B cell (primary cell): ENCODE measurements around the gene ATP8A1. TPM values are rescaled to one million over a fixed set of nuclear protein-coding genes. Genes with fewer than 3 reads are reported as not detected.

ENCODE experiments used
- ATAC-seq: fragments of 200-7000 bp; cut with Tn5 transposase; one replicate; pipeline ENCODE4 v1.10.0; 2021; ENCODE audit warnings: low read depth, mild to moderate bottlenecking, moderate number of reproducible peaks, moderate library complexity
- CTCF ChIA-PET: fragments of 350-600 bp; sonication (Branson Sonifier 250); formaldehyde crosslinking; loops from one replicate; lab custom pipeline; 2021; ENCODE audit warnings: antibody characterized with exemption, inconsistent platforms; lab: Charles Lee
- POLR2A ChIA-PET: fragments of 350-600 bp; sonication (Branson Sonifier 250); formaldehyde crosslinking; loops from one replicate; lab custom pipeline; 2021; ENCODE audit warnings: antibody characterized with exemption; lab: Charles Lee
- DNase-seq: peaks from one replicate; pipeline ENCODE4 v3.0.0; 2013
- H2AFZ ChIP-seq: 2 replicates; pipeline ENCODE4 v1.6.1; 2012; ENCODE audit warnings: mild to moderate bottlenecking, low read depth, low read length; ENCODE audit not compliant: insufficient read depth, poor library complexity, severe bottlenecking
- H3K27ac ChIP-seq, 2 donors: 1 replicate in 1 of 2; 2 replicates in 1 of 2; pipeline ENCODE4 v1.5.1; 2012 to 2013; ENCODE audit warnings: low read length in 2 of 2, mild to moderate bottlenecking in 2 of 2, moderate library complexity in 1 of 2
- H3K27me3 ChIP-seq, 4 experiments: fragments of 200-600 bp in 1 of 4; sonication (generic) in 1 of 4; replicated peaks in 1 of 4; 1 replicate in 2 of 4; 2 replicates in 2 of 4; pipeline versions ENCODE4 v1.6.1 to v1.7.0; 2013 to 2016; ENCODE audit warnings: low read length in 3 of 4, mild to moderate bottlenecking in 2 of 4, mixed read lengths in 1 of 4, moderate library complexity in 1 of 4; ENCODE audit not compliant: insufficient read depth in 4 of 4, control insufficient read depth in 3 of 4; ENCODE audit errors: control extremely low read depth in 1 of 4
- H3K36me3 ChIP-seq, 2 experiments: replicated peaks in 1 of 2; 1 replicate in 1 of 2; 2 replicates in 1 of 2; pipeline versions ENCODE4 v1.6.1 to v1.7.1; 2013; ENCODE audit warnings: low read length in 1 of 2; ENCODE audit not compliant: insufficient read depth in 2 of 2, control insufficient read depth in 1 of 2; ENCODE audit errors: control extremely low read depth in 1 of 2, extremely low read depth in 1 of 2
- H3K4me1 ChIP-seq, 2 donors: fragments of 200-600 bp in 1 of 2; sonication (generic) in 1 of 2; 1 replicate in 1 of 2; 2 replicates in 1 of 2; pipeline versions ENCODE4 v1.5.1 to v1.6.1; 2013 to 2017; ENCODE audit warnings: low read length in 2 of 2; ENCODE audit not compliant: control insufficient read depth in 2 of 2, insufficient read depth in 2 of 2
- H3K4me2 ChIP-seq: replicated peaks from 2 replicates; pipeline ENCODE3; 2012; ENCODE audit warnings: mild to moderate bottlenecking, low read depth, low read length; ENCODE audit not compliant: poor library complexity, severe bottlenecking
- H3K4me3 ChIP-seq, 5 experiments: fragments of 200-600 bp in 1 of 5; sonication (generic) in 1 of 5; 1 replicate in 3 of 5; 2 replicates in 2 of 5; pipeline versions ENCODE4 v1.5.1 to v1.7.0; 2011 to 2016; ENCODE audit warnings: low read length in 4 of 5, mild to moderate bottlenecking in 4 of 5, low read depth in 2 of 5, control low read depth in 1 of 5, moderate library complexity in 1 of 5; ENCODE audit not compliant: insufficient read depth in 1 of 5; ENCODE audit errors: control extremely low read depth in 1 of 5, extremely low read depth in 1 of 5
- H3K79me2 ChIP-seq: fragments of 200-600 bp; sonication (generic); one replicate; pipeline ENCODE4 v1.6.0; 2016; ENCODE audit warnings: low read length; ENCODE audit not compliant: control insufficient read depth, insufficient read depth
- H3K9ac ChIP-seq: fragments of 200-600 bp; sonication (generic); 2 replicates; pipeline ENCODE4 v1.6.1; 2017; ENCODE audit warnings: mild to moderate bottlenecking, low read length, moderate library complexity
- H3K9me3 ChIP-seq, 3 donors: one replicate each; pipeline versions ENCODE4 v1.6.1 to v1.7.1; 2013; ENCODE audit warnings: low read length in 2 of 3; ENCODE audit not compliant: control insufficient read depth in 2 of 3, insufficient read depth in 1 of 3; ENCODE audit errors: control extremely low read depth in 1 of 3
- H4K20me1 ChIP-seq: 2 replicates; pipeline ENCODE4 v1.6.0; 2012; ENCODE audit warnings: mild to moderate bottlenecking, low read length; ENCODE audit not compliant: insufficient read depth, control insufficient read depth, poor library complexity, severe bottlenecking
- H3K27ac Mint-ChIP-seq: one replicate; pipeline ENCODE4 v1.8.0; 2021; ENCODE audit warnings: mixed read lengths
- H3K27me3 Mint-ChIP-seq: one replicate; pipeline ENCODE4 v1.8.0; 2021; ENCODE audit warnings: mixed read lengths
- H3K4me1 Mint-ChIP-seq: one replicate; pipeline ENCODE4 v1.8.0; 2021; ENCODE audit warnings: mixed read lengths
- H3K4me3 Mint-ChIP-seq: one replicate; pipeline ENCODE4 v1.8.0; 2021; ENCODE audit warnings: mixed read lengths
- H3K9me3 Mint-ChIP-seq: one replicate; pipeline ENCODE4 v1.8.0; 2022; ENCODE audit warnings: mixed read lengths; ENCODE audit not compliant: insufficient read depth
- CTCF ChIP-seq: fragments of 200-600 bp; IDR thresholded peaks from one replicate; pipeline ENCODE4 v1.8.0; 2022; ENCODE audit warnings: antibody characterized with exemption, mild to moderate bottlenecking
- EZH2 ChIP-seq: IDR thresholded peaks from 2 replicates; pipeline ENCODE4 v1.6.1; 2012; ENCODE audit warnings: borderline replicate concordance, low read depth, mild to moderate bottlenecking, moderate library complexity, low read length; ENCODE audit not compliant: insufficient read depth, poor library complexity, severe bottlenecking
- WGBS: methylation state at CpG from one replicate; pipeline ENCODE4 v1.1.5; 2013; ENCODE audit warnings: missing lambda C conversion rate; ENCODE audit not compliant: insufficient coverage; 5-methylcytosine and 5-hydroxymethylcytosine counted together
- intact Hi-C: fragments of 100-400 bp; cut with micrococcal nuclease; formaldehyde crosslinking; loops from one replicate; pipeline ENCODE4 v1.10.0; 2022
- polyA plus RNA-seq: library from polyadenylated mRNA; depleted of rRNA; stranded (reverse); fragments of >200 nt; gene quantifications from 2 replicates; pipeline ENCODE4 v1.2.3, GENCODE V29; 2012
- total RNA-seq, 2 donors: library from RNA; stranded (reverse); fragments of 120-200 nt in 1 of 2; gene quantifications; 1 replicate in 1 of 2; 2 replicates in 1 of 2; pipeline versions ENCODE4 v1.2.3 to v1.2.4, GENCODE V29; 2013 to 2022

The ATP8A1 gene
- total and polyA plus RNA-seq, 2 donors (not counting 1 experiment from before 2014, with no cell fraction given), result 28.7 to 51.8 TPM

GRCh38 chr4:42627885-42628646, 28.8 kb downstream of the ATP8A1 start:
- H3K27ac ChIP-seq, result peak overlapping the region; percentile 78 to 79
- 5% methylated on average over 6 of the region's 9 CpGs for WGBS
- peak; percentile 88 for DNase-seq
- peak overlapping the region; percentile 14 for H3K9ac ChIP-seq
- Mint-ChIP-seq H3K27ac (peak overlapping the region; percentile 97), H3K27me3 (no peaks in the 10 kb centered on the region), H3K9me3 (no peaks in the 10 kb centered on the region), H3K4me1 (peaks cover 78% of the 10 kb centered on the region), H3K4me3 (peak overlapping the region; percentile 84)
- H3K79me2 ChIP-seq, result peaks cover 39% of the 10 kb centered on the region
- peak overlapping the region; percentile 24 for H2AFZ ChIP-seq
- intact Hi-C loops, result loop anchor here (1.0 to 5.0 kb wide), 3 partner anchors 15 to 476 kb away; partner anchors contain the start of genes ATP8A1 and BEND4
- H4K20me1 ChIP-seq, result no peaks in the 10 kb centered on the region
- no peaks in the 10 kb centered on the region for H3K27me3 ChIP-seq
- H3K4me3 ChIP-seq, result peak overlapping the region in 3 of 5 experiments; percentile 5 to 23 (median 15)
- ChIA-PET POLR2A (interaction anchor here (0.7 to 2.2 kb wide), 4 partner anchors 11 to 471 kb away, joined by 3 to 25 read pairs (median 3); partner anchors contain the start of gene ATP8A1), CTCF (interaction anchor here (1.6 to 3.4 kb wide), 5 partner anchors 8 to 59 kb away, joined by 3 to 21 read pairs (median 4); partner anchors contain the start of gene ATP8A1)
- no peak for TF ChIP-seq EZH2
- no peak for TF ChIP-seq CTCF
- H3K36me3 ChIP-seq, result no peaks in the 10 kb centered on the region
- peak; percentile 87 for ATAC-seq
- H3K4me1 ChIP-seq, result peaks cover 69 to 81% of the 10 kb centered on the region in 2 donors
- no peaks in the 10 kb centered on the region for H3K9me3 ChIP-seq
- peak overlapping the region; percentile 55 for H3K4me2 ChIP-seq
